ENCODE measurements around the gene RPL9. TPM values are rescaled to one million over a fixed set of nuclear protein-coding genes. Genes with fewer than 3 reads are reported as not detected.

RPL9 gene
- total RNA-seq, 4 donors from 2014 or later: 3,478 to 5,831 (median 3,966) TPM

DNA sequence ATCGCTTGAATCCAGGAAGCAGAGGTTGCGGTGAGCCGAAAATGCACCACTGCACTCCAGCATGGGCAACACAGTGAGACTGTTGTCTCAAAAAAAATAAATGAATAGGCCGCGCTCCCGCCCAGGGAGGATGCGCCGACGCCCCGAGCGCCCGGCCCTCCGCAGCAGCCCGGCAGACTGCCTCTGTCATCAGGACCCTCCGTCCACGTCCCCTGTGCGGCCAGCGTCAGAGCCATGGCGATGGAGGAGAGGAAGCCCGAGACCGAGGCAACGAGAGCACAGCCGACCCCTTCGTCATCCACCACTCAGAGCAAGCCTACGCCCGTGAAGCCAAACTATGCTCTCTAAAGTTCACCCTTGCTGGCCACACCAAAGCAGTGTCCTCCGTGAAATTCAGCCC, 21.5 kb upstream of the RPL9 start:
- TF ChIP-seq, protein P1, sequence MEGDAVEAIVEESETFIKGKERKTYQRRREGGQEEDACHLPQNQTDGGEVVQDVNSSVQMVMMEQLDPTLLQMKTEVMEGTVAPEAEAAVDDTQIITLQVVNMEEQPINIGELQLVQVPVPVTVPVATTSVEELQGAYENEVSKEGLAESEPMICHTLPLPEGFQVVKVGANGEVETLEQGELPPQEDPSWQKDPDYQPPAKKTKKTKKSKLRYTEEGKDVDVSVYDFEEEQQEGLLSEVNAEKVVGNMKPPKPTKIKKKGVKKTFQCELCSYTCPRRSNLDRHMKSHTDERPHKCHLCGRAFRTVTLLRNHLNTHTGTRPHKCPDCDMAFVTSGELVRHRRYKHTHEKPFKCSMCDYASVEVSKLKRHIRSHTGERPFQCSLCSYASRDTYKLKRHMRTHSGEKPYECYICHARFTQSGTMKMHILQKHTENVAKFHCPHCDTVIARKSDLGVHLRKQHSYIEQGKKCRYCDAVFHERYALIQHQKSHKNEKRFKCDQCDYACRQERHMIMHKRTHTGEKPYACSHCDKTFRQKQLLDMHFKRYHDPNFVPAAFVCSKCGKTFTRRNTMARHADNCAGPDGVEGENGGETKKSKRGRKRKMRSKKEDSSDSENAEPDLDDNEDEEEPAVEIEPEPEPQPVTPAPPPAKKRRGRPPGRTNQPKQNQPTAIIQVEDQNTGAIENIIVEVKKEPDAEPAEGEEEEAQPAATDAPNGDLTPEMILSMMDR (IDR thresholded peaks at IDR 0.05; ENCODE audit: low read depth): no peak

DNA sequence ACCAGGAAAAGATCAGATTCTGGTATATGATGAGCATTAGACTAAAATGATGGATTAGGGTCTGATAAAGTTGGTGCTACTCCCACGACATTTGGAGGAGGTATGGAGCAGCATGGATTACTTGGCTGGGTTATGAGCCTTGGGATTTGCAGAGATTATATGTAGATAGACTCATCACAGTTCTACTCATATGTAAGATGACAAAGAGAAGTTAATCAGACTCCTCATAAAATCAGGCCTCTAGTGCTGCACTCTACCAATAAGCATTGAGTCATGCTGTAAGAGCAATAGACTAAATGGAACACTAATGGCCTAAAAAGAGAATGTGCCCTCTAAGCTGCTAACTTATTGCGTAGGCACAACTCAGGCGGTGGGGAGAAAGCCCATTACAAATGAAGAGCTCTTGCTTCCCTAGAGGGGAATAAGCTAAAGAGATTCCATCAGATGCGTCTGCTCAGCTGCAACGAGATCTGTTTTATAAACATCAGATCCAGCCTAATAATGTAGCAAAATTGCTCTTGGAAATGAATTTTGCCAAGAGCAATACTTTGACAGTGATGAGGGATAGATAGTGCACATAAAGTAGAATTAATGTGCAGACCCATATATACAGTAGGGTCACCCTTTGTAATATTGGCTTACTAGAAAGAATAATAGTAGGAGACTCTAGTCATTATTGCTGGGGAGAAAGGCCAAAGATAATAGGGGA, 17.6 kb upstream of the RPL9 start:
- TF ChIP-seq, protein P1 (IDR thresholded peaks at IDR 0.05; ENCODE audit: low read depth): no peak

DNA sequence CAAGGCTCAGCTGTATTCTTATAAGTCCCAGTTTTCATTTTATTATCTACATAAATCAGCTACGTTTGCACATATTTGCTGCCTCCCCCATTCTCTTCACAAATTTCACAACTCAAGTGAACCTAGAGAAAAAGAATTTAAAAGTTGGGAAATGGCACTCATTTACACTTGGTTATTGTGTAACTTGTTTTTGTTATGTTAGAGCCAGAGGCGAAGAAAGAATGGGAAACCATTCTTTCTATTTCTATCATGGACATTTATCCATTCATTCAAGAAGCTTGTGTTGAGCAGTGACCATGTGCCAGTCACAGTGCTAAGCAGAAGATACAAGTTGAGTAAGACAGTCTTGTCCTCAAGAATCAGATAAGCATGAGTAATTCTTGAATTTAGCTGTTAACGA, 13.7 kb upstream of the RPL9 start:
- TF ChIP-seq, protein P1 (IDR thresholded peaks at IDR 0.05; ENCODE audit: low read depth): no peak

DNA sequence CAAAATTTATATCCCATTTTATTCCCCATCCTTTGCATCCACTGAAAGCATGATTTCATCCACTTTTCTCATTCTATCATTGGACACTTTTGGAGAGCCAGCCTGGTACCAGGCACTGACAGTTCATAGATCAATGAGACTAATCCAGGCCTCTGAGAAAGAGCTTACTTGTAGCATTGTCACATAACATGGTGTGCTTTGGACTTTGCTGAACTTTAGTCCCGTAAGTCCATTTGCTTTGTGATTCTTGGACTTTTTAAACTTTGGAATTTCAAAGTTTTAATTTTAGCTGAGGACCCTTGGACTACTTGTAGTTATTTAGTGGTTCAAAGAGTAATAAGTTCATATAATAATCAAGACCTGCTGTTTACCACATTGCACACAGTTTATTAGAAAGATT, 11.7 kb upstream of the RPL9 start:
- TF ChIP-seq, protein P1 (IDR thresholded peaks at IDR 0.05; ENCODE audit: low read depth): no peak

DNA sequence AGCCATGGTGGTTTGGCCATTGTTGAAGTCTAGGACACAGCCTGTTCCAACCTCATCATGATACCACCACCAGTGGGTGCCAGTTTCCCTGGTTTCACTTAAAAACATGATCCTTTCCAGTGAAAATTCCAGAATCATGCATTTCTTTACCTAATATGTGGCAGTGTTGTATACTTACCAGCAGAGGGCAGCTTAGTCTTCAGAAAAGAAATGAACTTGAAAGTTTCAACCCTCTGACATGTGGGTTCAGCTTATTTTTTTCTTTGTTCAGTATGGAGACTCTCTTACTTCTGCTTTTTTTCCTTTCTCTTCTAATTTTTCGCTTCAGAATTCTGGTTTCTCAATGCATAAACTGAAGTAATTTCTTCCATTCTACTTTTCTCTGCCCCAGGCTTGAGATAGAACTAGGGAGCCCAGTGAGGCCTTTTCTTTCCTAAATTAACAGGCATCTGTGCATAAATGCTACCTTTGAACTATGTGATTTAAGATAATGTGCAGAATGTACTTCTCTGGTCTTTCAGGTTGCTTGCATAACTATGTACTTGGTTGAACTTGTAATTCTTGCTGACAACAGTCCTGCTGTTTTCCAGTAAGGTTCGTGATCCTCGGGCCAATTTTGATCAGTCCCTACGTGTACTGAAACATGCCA, 10.8 kb upstream of the RPL9 start:
- TF ChIP-seq, protein P1 (IDR thresholded peaks at IDR 0.05; ENCODE audit: low read depth): no peak

DNA sequence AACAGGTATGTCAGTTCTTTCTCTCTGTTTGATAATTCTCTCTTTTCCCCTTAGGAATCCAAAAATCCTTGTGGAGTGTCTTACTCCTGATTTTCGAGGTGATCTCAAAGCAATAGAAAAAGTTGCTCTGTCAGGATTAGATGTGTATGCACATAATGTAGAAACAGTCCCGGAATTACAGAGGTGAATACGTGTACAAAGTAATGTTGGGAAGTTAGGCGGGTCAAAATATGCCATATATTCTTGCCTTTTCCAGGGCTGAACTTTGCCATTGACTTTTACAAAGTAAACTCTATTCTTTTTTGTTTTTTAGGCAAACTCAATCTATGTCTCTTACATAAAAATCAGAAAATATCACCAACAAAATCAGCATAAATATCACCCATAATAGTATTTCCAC, 8.7 kb upstream of the RPL9 start:
- TF ChIP-seq, protein P1 (IDR thresholded peaks at IDR 0.05; ENCODE audit: low read depth): no peak

DNA sequence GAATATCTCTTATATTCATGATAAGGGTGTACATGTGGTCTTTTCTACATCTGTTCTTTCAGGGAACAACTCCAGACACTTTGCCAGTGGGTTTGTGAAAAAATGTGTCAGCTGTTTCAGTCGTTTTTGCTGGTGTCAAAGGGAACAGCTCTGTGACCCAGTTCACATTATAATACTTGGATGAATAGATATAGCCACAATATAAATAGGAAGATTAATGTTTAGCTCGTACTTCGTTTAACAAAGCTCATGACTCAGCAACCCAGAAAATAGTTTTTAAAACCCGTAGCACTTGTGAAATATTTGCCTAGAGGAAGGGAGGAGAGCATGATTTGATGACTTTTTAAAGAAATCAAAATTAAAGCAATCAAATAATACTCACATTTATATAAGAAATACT, 8.0 kb upstream of the RPL9 start:
- TF ChIP-seq, protein P1 (IDR thresholded peaks at IDR 0.05; ENCODE audit: low read depth): no peak

All from subcutaneous adipose tissue (tissue), 4 donors.